GM23248 (cell line): ENCODE data around the gene VSIG1.

Source experiments
- EZH2 ChIP-seq: fragments of 200-600 bp; sonication (generic); IDR thresholded peaks from 2 replicates; pipeline ENCODE4 v1.6.1; 2018; ENCODE audit warnings: antibody characterized with exemption, mild to moderate bottlenecking; ENCODE audit not compliant: insufficient read depth, poor library complexity, severe bottlenecking
- EZH2phosphoT487 ChIP-seq: fragments of 200-600 bp; sonication (generic); IDR thresholded peaks from 2 replicates; pipeline ENCODE4 v1.6.1; 2018; ENCODE audit warnings: antibody characterized with exemption, moderate library complexity, mild to moderate bottlenecking, low read depth; ENCODE audit not compliant: insufficient read depth

DNA sequence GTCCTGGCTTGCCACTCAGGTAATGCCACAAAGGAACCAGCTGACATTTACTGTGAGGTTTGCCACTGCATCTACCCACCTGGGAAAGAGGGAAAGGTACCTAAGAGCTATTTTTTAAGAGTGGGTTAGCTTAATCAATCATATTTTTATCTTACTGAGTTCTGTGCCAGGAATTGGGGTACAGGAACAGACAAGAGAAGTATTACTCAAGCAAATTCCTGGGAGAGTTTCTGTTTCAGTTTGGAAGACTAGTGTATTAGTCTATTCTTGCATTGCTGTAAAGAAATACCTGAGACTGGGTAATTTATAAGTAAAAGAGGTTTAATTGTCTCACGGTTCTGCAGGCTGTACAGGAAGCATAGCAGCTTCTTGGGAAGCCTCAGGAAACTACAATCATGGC lies 23.3 kb downstream of the VSIG1 start:
- TF ChIP-seq EZH2phosphoT487 (no peak), EZH2 (no peak)
